ENCODE results near the gene MPC1L.

DNA sequence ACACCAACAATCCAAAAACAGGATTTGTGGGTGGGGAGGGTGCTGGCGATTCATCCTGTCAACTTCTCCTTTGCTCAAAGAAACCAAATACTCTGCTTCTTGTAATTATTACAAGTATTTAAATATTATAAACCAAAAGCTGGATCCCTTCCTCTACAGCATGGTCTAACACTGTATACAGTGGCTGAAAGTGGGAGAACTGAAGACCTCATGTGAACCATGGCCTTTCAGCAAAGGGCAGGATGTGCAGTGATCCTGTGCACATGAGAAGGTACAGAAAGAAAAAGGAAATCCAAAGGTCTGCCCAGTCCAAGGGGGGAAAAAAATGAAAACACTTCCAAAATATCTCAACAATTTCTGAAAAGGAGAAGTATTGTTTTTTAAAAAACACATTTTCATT, 29.4 kb downstream of the MPC1L start:
- TF ChIP-seq, protein P1, sequence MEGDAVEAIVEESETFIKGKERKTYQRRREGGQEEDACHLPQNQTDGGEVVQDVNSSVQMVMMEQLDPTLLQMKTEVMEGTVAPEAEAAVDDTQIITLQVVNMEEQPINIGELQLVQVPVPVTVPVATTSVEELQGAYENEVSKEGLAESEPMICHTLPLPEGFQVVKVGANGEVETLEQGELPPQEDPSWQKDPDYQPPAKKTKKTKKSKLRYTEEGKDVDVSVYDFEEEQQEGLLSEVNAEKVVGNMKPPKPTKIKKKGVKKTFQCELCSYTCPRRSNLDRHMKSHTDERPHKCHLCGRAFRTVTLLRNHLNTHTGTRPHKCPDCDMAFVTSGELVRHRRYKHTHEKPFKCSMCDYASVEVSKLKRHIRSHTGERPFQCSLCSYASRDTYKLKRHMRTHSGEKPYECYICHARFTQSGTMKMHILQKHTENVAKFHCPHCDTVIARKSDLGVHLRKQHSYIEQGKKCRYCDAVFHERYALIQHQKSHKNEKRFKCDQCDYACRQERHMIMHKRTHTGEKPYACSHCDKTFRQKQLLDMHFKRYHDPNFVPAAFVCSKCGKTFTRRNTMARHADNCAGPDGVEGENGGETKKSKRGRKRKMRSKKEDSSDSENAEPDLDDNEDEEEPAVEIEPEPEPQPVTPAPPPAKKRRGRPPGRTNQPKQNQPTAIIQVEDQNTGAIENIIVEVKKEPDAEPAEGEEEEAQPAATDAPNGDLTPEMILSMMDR (IDR thresholded peaks at IDR 0.05), result no peak
- no peak for TF ChIP-seq POLR2A (IDR thresholded peaks at IDR 0.05)
- TF ChIP-seq EP300 (IDR thresholded peaks at IDR 0.05), result no peak
- TF ChIP-seq POLR2AphosphoS5 (IDR thresholded peaks at IDR 0.05), result no peak
